GM10248 (cell line): ENCODE results near the gene BPIFB1.

Experiments
- CTCF ChIA-PET: fragments of 300-600 bp; sonication (Branson Sonifier 250); formaldehyde crosslinking; extraction: SDS; loops from one replicate; lab custom pipeline; 2021; ENCODE audit warnings: antibody characterized with exemption; lab: Yijun Ruan, JAX
- POLR2A ChIA-PET: fragments of 350-650 bp; sonication (Branson Sonifier 250); formaldehyde crosslinking; extraction: SDS; loops from one replicate; lab custom pipeline; 2020; ENCODE audit warnings: antibody characterized with exemption; lab: Yijun Ruan, JAX
- DNase-seq: peaks from one replicate; pipeline ENCODE4 v3.0.0; 2012; ENCODE audit errors: extremely low spot score
- CTCF ChIP-seq: IDR thresholded peaks from 2 replicates; pipeline ENCODE4 v1.5.1; 2012; ENCODE audit warnings: mild to moderate bottlenecking, low read depth; ENCODE audit errors: extremely low read depth, missing control alignments, control extremely low read depth

BPIFB1 gene

GRCh38 chr20:33352258-33353012 lies 69.4 kb downstream of the BPIFB1 start:
- POLR2A ChIA-PET, result no interaction called here
- TF ChIP-seq CTCF, result no peak
- no peak for DNase-seq
- CTCF ChIA-PET, result no interaction called here

- ChIA-PET POLR2A (no interaction called here), CTCF (no interaction called here)
- DNase-seq, result no peak
- TF ChIP-seq CTCF, result no peak
Measured at GRCh38 chr20:33353013-33353402, 70.0 kb downstream of the BPIFB1 start.
